Measurements from ENCODE around the gene SRPK3.
"Not testable (repeated sequence)": the region's sequence is repeated elsewhere in the genome, so short reads cannot be mapped to it uniquely, and the experiment has no call there.

The SRPK3 gene

GRCh38 chrX:153814591-153815315 lies 33.9 kb downstream of the SRPK3 start:
- no peak for DNase-seq

- DNase-seq, result no peak
Observed at GRCh38 chrX:153816831-153817690, 36.2 kb downstream of the SRPK3 start.

GRCh38 chrX:153818064-153818463 lies 37.2 kb downstream of the SRPK3 start:
- not testable (repeated sequence) for DNase-seq

- no peak for DNase-seq
Observed at GRCh38 chrX:153818571-153819383, 37.9 kb downstream of the SRPK3 start.

- no peak for DNase-seq
Observed at GRCh38 chrX:153819384-153820040, 38.7 kb downstream of the SRPK3 start.

GRCh38 chrX:153820601-153821000 lies 39.8 kb downstream of the SRPK3 start:
- DNase-seq, result peak; percentile 15

GRCh38 chrX:153821066-153821465 lies 40.2 kb downstream of the SRPK3 start:
- DNase-seq, result no peak

- DNase-seq, result no peak
Observed at GRCh38 chrX:153824348-153824747, 43.5 kb downstream of the SRPK3 start.

- DNase-seq, result no peak
Observed at GRCh38 chrX:153825042-153825441, 44.2 kb downstream of the SRPK3 start.

GRCh38 chrX:153827016-153827415 lies 46.2 kb downstream of the SRPK3 start:
- DNase-seq, result no peak

GRCh38 chrX:153827903-153828302 lies 47.1 kb downstream of the SRPK3 start:
- no peak for DNase-seq

GRCh38 chrX:153828308-153828707 lies 47.5 kb downstream of the SRPK3 start:
- DNase-seq, result no peak

- peak; percentile 8 for DNase-seq
Observed at GRCh38 chrX:153828723-153829548, 48.1 kb downstream of the SRPK3 start.

- DNase-seq, result no peak
Observed at GRCh38 chrX:153829549-153829798, 48.6 kb downstream of the SRPK3 start.

GRCh38 chrX:153829799-153830639 lies 49.2 kb downstream of the SRPK3 start, which contains the start of gene PDZD4:
Gene PDZD4 (minus strand): TSS chrX:153830544. CDS start chrX:153830298, 246 bp downstream.
- no peak for DNase-seq

GRCh38 chrX:153830640-153831428 lies 50.0 kb downstream of the SRPK3 start:
- no peak for DNase-seq

- no peak for DNase-seq
Observed at GRCh38 chrX:153831429-153832150, 50.7 kb downstream of the SRPK3 start.

- DNase-seq, result no peak
Observed at GRCh38 chrX:153832728-153833127, 51.9 kb downstream of the SRPK3 start.
